ENCODE measurements around the gene PLA2G4E. TPM values are rescaled to one million over a fixed set of nuclear protein-coding genes. Genes with fewer than 3 reads are reported as not detected.
A peak's percentile ranks its signal among the peaks of the same experiment; 100 is the strongest.

Gene PLA2G4E
- total RNA-seq, 1 donor from 2014 or later = not detected

- peak; percentile 92 for ATAC-seq (ENCODE audit: poor library complexity)
- intact Hi-C loops (cut with DNase I) = loop anchor here (2.0 kb wide), 1 partner anchor 68 kb away; no protein-coding TSS in a partner anchor
Measured at GRCh38 chr15:42056934-42057798, 36.3 kb upstream of the PLA2G4E start.

GRCh38 chr15:42053914-42054313, 33.1 kb upstream of the PLA2G4E start:
- intact Hi-C loops (cut with DNase I) = no loop called here
- DNase-seq (peak; percentile 58), ATAC-seq (ENCODE audit: poor library complexity) (peak; percentile 67)

More at GRCh38 chr15:42056934-42057798, 36.3 kb upstream of the PLA2G4E start:
- DNase-seq = peak; percentile 85

GRCh38 chr15:42053010-42053409, 32.2 kb upstream of the PLA2G4E start:
- no peak for ATAC-seq (ENCODE audit: poor library complexity)
- no peak for DNase-seq
- intact Hi-C loops (cut with DNase I) = no loop called here

GRCh38 chr15:42050484-42051255, 29.8 kb upstream of the PLA2G4E start:
- no peak for DNase-seq
- intact Hi-C loops (cut with DNase I) = no loop called here
- peak; percentile 84 for ATAC-seq (ENCODE audit: poor library complexity)

- intact Hi-C loops (cut with DNase I) = no loop called here
- no peak for ATAC-seq (ENCODE audit: poor library complexity)
- no peak for DNase-seq
Measured at GRCh38 chr15:42048821-42049200, 28.0 kb upstream of the PLA2G4E start.

- no peak for DNase-seq
- no peak for ATAC-seq (ENCODE audit: poor library complexity)
- intact Hi-C loops (cut with DNase I) = no loop called here
Measured at GRCh38 chr15:42048080-42048820, 27.4 kb upstream of the PLA2G4E start.

GRCh38 chr15:42046597-42046996, 25.8 kb upstream of the PLA2G4E start:
- DNase-seq (no peak), ATAC-seq (ENCODE audit: poor library complexity) (no peak)
- intact Hi-C loops (cut with DNase I) = no loop called here

- intact Hi-C loops (cut with DNase I) = no loop called here
- DNase-seq (no peak), ATAC-seq (ENCODE audit: poor library complexity) (no peak)
Measured at GRCh38 chr15:42045211-42045615, 24.4 kb upstream of the PLA2G4E start.

- intact Hi-C loops (cut with DNase I) = no loop called here
- DNase-seq = peak; percentile 10
- no peak for ATAC-seq (ENCODE audit: poor library complexity)
Measured at GRCh38 chr15:42042602-42043400, 22.0 kb upstream of the PLA2G4E start.

GRCh38 chr15:42038401-42038800, 17.6 kb upstream of the PLA2G4E start:
- intact Hi-C loops (cut with DNase I) = no loop called here
- peak; percentile 9 for DNase-seq
- no peak for ATAC-seq (ENCODE audit: poor library complexity)

- ATAC-seq (ENCODE audit: poor library complexity) (peak; percentile 53), DNase-seq (peak; percentile 45)
- intact Hi-C loops (cut with DNase I) = no loop called here
Measured at GRCh38 chr15:42037656-42038055, 16.8 kb upstream of the PLA2G4E start.

- DNase-seq (no peak), ATAC-seq (ENCODE audit: poor library complexity) (no peak)
- intact Hi-C loops (cut with DNase I) = no loop called here
Measured at GRCh38 chr15:42036966-42037365, 16.1 kb upstream of the PLA2G4E start.

- intact Hi-C loops (cut with DNase I) = no loop called here
- no peak for ATAC-seq (ENCODE audit: poor library complexity)
- no peak for DNase-seq
Measured at GRCh38 chr15:42036112-42036905, 15.5 kb upstream of the PLA2G4E start.

- intact Hi-C loops (cut with DNase I) = no loop called here
- ATAC-seq (ENCODE audit: poor library complexity) (no peak), DNase-seq (no peak)
Measured at GRCh38 chr15:42035435-42035761, 14.6 kb upstream of the PLA2G4E start.

- DNase-seq (no peak), ATAC-seq (ENCODE audit: poor library complexity) (no peak)
- intact Hi-C loops (cut with DNase I) = no loop called here
Measured at GRCh38 chr15:42034628-42035434, 14.0 kb upstream of the PLA2G4E start.

- ATAC-seq (ENCODE audit: poor library complexity) = no peak
- intact Hi-C loops (cut with DNase I) = no loop called here
- DNase-seq = no peak
Measured at GRCh38 chr15:42033214-42033873, 12.5 kb upstream of the PLA2G4E start.

All from Right ventricle myocardium superior (tissue), 1 donor.